COLO829 (cell line): ENCODE data around the gene SLC35F4.
"Not testable (repeated sequence)": the region's sequence is repeated elsewhere in the genome, so short reads cannot be mapped to it uniquely, and the experiment has no call there.

ENCODE experiments used
- DNase-seq: peaks from one replicate; pipeline ENCODE4 v3.0.0; 2012; ENCODE audit warnings: low spot score

Gene SLC35F4

GRCh38 chr14:57865403-57866198, at the start of gene SLC35F4:
SLC35F4 (minus strand) TSS chr14:57866092.
- DNase-seq, result no peak

DNA sequence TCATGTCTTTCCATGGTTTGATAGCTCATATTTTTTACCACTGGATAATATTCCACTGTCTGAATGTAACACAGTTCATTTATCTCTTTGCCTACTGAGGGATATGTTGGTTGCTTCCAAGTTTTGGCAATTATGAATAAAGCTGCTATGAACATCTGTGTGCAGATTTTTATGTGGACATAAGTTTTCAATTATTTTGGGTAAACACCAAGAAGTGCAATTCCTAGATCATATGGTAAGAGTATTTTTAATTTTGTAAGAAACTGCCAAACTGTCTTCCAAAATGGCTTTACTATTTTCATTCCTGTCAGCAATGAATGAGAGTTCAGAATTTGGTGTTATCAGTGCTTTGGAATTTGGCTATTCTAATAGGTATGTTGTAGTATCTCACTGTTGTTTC, 43.7 kb upstream of the SLC35F4 start:
- DNase-seq, result no peak

GRCh38 chr14:57903954-57904353, 38.1 kb upstream of the SLC35F4 start:
- DNase-seq, result no peak

- DNase-seq, result no peak
Observed at GRCh38 chr14:57898837-57899572, 33.1 kb upstream of the SLC35F4 start.

DNA sequence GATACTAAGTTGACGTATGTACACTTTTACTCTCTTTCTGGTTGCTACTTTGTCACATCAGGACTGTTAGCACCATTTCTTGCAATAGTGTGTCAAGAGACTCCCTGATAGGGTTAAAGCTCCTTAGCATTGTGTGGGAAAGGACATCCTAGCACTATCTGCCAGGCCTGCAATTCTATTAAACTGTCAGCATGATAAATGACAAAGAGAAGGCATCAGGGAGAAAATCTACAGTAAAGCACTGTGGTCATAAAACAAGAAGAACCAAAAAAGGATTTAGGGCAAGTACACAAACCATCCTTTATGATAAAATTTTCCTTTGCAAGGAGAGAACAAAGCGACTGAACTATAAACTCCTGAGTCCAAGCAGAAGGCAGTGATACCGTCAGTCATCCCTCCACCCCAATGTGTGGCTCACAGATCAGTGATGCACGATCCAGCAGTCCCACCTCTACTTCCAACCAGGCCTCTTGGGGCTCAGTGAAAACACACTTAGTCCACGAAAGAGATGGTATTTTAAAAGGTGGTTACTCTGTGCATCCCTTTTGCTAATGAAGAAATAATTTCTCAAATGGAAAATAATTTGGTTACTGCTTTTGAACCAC, 31.4 kb upstream of the SLC35F4 start:
- no peak for DNase-seq

DNA sequence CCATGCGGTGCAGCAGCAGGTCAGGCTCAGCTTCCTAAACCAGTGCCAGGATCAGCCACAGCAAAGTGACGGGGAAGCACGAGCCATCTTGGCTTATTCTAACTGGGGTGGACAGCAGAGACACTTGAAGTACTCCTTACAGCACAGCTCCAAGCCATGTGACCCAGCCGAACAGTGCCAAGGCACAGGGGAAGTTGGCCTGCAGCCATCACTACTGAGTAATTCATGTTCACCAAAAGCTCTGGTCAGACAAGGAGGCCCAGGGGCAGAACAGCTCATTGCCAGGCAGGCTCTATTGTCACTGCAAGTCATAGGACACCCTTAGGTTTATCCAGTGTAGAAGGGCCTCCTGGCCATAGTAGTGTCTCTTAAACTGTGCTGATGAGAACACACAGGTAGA, 23.4 kb upstream of the SLC35F4 start:
- no peak for DNase-seq

DNA sequence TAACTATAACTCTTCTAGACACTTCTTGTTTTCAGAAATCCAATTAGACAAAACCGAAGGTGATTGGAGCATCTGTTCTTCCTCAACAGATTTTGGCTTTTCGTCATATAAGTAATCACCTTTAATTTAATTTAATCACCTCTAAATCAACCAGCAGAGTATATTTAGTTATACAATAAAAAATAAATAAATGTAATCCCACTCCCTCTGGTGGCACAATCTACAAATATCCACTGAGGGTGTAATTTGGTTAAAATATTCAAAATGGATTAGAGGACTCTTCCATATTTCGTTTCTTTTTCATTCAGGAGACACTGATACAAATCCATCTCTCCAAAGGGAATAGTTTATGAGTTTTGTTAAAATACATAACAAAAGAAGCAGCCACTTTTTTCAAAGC, 18.3 kb upstream of the SLC35F4 start:
- DNase-seq, result no peak

- DNase-seq, result no peak
Observed at GRCh38 chr14:57883061-57883460, 17.2 kb upstream of the SLC35F4 start.

- no peak for DNase-seq
Observed at GRCh38 chr14:57879516-57879915, 13.6 kb upstream of the SLC35F4 start.

- no peak for DNase-seq
Observed at GRCh38 chr14:57875985-57876384, 10.1 kb upstream of the SLC35F4 start.

- DNase-seq, result no peak
Observed at GRCh38 chr14:57875296-57875695, 9.4 kb upstream of the SLC35F4 start.

DNA sequence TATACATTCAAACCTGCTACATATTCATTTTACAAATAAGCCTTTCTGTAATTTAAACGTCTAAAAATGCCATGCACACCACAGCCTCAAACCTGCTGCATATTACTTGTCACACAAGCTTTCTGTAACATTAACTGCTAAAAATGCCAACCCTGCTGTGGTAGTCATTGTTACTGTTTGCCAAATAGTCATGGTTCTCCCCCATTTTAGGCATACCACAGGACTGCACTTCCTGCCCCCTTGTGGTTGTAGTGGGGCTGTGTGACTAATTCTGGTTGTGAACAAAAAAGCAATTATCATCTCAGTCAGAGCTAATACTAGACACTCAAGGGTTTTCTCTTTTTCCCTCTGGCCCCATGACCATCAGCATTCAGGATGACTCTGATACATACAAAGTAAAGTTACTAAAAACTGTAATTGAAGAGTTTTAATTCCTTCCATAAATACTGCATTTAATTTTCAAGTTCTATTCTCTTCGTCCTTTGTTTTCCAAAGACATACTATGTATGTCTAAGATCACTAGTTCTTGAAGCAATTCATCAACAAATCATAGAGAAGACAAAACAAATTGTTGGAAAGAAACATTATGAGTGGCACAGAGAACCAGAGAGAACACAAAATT, 5.7 kb upstream of the SLC35F4 start:
- peak; percentile 46 for DNase-seq

DNA sequence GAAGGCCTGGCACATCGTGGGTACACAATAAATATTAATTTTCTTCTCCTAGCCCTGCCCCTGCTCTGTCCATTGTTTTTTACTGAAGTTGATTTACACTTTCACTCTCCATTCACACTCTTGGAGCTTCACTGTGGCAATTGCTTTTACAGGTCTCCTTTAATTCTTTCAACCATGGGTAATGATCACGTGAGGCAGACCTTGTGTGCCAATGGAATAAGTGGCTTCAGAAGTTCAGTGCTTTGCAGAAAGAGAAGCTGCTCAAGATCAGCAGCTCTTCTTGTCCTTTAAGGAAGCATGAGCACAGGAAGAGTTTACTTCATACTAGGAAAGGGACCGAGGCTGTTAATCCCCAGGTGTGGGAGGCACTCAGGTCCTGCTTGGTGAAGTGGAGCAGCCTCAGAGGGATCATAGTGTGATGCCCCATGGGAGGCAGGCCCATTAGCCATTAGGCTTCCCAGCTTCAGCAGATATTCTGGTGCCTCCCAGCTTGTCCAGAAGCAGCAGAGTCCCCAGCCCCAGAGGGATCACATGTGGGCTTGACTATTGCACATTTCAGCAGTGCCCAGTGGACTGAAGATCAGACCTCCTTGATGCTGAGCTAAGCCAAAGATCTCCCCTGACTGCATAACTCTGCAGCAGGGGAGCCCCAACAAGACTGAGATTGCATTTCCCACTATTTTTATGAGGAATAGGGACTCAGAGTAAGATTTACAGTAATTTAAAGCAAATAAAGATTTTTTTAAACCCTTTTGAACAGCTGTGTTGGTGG, 5.0 kb upstream of the SLC35F4 start:
- no peak for DNase-seq

DNA sequence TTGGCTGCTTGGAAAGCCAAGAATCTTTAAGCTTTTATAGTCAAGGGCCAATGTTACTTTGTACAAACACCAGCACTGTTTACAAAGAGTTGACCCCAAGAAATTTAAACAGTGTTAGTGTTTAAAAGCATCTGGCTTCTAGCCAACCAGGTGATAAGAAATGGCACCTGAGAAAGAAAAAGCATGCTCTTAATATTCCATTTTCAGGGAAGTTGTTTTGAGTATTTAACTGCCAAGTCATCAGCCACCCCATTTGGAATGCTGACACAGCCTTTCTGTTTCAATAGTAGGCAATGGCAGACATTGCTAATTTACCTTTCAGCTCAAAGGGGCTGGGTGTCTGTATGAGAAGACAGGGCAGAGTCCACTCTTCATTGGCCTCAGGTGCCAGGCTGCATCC, 3.7 kb upstream of the SLC35F4 start:
- DNase-seq, result no peak

DNA sequence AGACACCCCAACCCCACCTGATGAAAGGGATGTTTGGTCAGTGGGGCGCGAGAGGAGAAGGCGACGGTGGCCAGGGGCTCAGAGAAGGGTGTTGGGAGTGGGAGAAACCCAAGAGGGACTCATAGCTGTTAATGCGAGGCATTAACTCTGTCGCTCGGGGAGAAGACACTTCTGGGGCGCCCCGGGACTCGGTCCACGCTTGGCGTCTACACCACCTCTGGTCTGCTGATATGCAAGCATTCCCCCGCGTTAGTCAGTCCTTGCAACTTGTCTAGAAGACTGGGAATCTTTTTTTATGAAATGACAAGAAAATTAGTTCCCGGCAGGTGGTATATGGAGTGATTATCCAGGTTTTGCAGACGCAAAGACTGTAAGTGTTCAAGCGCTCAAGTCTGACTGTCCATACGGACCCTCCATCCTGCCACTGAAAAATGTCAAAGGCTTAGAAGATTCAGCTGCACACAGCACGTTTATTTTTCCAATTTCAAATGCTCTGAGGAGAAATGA, 360 bp upstream of the SLC35F4 start:
- DNase-seq, result no peak

GRCh38 chr14:57865066-57865402, 858 bp downstream of the SLC35F4 start:
- DNase-seq, result no peak

GRCh38 chr14:57864659-57865058, 1.2 kb downstream of the SLC35F4 start:
- no peak for DNase-seq

- no peak for DNase-seq
Observed at GRCh38 chr14:57863471-57863870, 2.4 kb downstream of the SLC35F4 start.

- not testable (repeated sequence) for DNase-seq
Observed at GRCh38 chr14:57855666-57856065, 10.2 kb downstream of the SLC35F4 start.

DNA sequence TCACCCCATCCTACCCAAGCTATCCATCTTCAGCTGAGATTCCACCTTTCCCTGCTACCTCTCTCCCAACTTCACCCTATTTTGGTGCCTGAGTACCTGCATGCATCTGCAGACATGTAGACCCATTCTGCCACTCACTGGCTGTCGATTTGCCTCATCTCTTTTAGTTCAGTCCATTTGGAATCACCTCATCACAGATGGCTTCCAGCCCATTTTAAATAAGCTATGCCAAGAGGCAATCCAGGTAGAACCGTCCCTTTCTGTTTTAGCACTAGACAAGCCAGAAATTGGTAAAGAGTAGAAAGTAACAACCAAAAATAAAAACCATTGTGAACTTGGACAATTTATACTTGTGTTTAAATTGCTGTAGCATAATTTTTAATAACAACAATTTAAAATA, 11.3 kb downstream of the SLC35F4 start:
- no peak for DNase-seq

DNA sequence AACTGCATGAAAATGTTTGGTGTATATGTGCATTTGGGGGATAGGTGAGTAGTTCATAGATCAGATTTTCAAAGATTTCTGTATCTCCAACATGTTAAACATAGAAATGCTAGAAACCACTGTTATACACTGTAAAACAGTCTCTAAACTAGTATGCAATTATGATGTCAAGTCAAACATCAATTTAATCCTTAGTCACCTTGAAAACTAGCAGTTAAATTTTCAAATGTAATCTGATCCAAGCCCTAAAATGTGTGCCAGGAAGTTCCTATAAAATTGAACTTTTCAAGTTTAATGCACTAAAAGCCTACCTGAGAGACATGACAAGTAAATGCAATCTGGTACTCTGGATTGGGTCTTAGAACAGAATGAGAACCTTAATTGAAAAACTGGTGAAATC, 14.5 kb downstream of the SLC35F4 start:
- DNase-seq, result no peak

DNA sequence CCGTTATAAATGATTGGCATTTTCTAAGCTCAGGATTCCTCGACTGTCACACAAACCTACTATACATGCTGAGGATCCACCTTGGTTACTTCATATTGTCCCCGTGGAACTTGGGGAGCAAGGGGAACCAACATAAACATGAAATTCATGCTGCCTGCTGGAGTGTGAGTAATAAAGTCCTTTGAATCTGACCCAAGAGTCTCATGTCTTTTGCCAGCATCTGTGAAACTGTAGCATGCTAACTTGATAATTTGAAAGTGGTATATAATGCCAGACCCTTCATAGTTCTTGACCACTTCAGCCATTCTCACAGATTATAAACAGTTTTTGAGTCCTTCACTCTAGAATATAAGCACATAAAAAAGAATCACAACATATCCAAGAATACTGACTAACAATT, 17.1 kb downstream of the SLC35F4 start:
- no peak for DNase-seq
